ENCODE data around the gene TWF2.

Gene TWF2

GRCh38 chr3:52194485-52195290 lies 44.3 kb downstream of the TWF2 start:
- Histone ChIP-seq H3K4me3 (replicated peaks; ENCODE audit: insufficient read depth, low read length) (no peak overlapping the region), H3K27me3 (ENCODE audit: insufficient read depth, poor library complexity, severe bottlenecking) (no peaks in the 10 kb centered on the region), H3K27ac (replicated peaks) (no peak overlapping the region)
- no peak for DNase-seq (ENCODE audit: low read depth in 1 of 2, low spot score in 1 of 2)
- TF ChIP-seq CTCF (IDR thresholded peaks at IDR 0.05; ENCODE audit: insufficient read depth, low read length) (no peak), REST (IDR thresholded peaks at IDR 0.05; ENCODE audit: insufficient replicate concordance, low read depth) (no peak), GABPA (IDR thresholded peaks at IDR 0.05; ENCODE audit: low read depth) (no peak), SPI1 (IDR thresholded peaks at IDR 0.05; ENCODE audit: borderline replicate concordance, low read depth) (no peak), POLR2AphosphoS5 (IDR thresholded peaks at IDR 0.05; ENCODE audit: low read depth) (no peak)

- DNase-seq (ENCODE audit: low read depth in 1 of 2, low spot score in 1 of 2), result no peak
- TF ChIP-seq REST (IDR thresholded peaks at IDR 0.05; ENCODE audit: insufficient replicate concordance, low read depth) (no peak), GABPA (IDR thresholded peaks at IDR 0.05; ENCODE audit: low read depth) (no peak), SPI1 (IDR thresholded peaks at IDR 0.05; ENCODE audit: borderline replicate concordance, low read depth) (no peak), POLR2AphosphoS5 (IDR thresholded peaks at IDR 0.05; ENCODE audit: low read depth) (no peak), CTCF (IDR thresholded peaks at IDR 0.05; ENCODE audit: insufficient read depth, low read length) (no peak)
- Histone ChIP-seq H3K4me3 (replicated peaks; ENCODE audit: insufficient read depth, low read length) (no peak overlapping the region), H3K27me3 (ENCODE audit: insufficient read depth, poor library complexity, severe bottlenecking) (no peaks in the 10 kb centered on the region), H3K27ac (replicated peaks) (no peak overlapping the region)
Observed at GRCh38 chr3:52193065-52193464, 45.9 kb downstream of the TWF2 start.

GRCh38 chr3:52191663-52192062 lies 47.3 kb downstream of the TWF2 start:
- TF ChIP-seq GABPA (IDR thresholded peaks at IDR 0.05; ENCODE audit: low read depth) (no peak), SPI1 (IDR thresholded peaks at IDR 0.05; ENCODE audit: borderline replicate concordance, low read depth) (no peak), POLR2AphosphoS5 (IDR thresholded peaks at IDR 0.05; ENCODE audit: low read depth) (no peak), CTCF (IDR thresholded peaks at IDR 0.05; ENCODE audit: insufficient read depth, low read length) (no peak), REST (IDR thresholded peaks at IDR 0.05; ENCODE audit: insufficient replicate concordance, low read depth) (no peak)
- no peak for DNase-seq (ENCODE audit: low read depth in 1 of 2, low spot score in 1 of 2)
- no peak overlapping the region for H3K27ac ChIP-seq (replicated peaks)
- no peaks in the 10 kb centered on the region for H3K27me3 ChIP-seq (ENCODE audit: insufficient read depth, poor library complexity, severe bottlenecking)
- H3K4me3 ChIP-seq (replicated peaks; ENCODE audit: insufficient read depth, low read length), result no peak overlapping the region
